HCT116 (cell line): ENCODE results near the gene OR1N1. TPM values are rescaled to one million over a fixed set of nuclear protein-coding genes. Genes with fewer than 3 reads are reported as not detected.

Experiments used
- ATAC-seq: fragments of 200-7000 bp; cut with Tn5 transposase; 2 replicates; pipeline ENCODE4 v1.9.1; 2020; ENCODE audit warnings: mild to moderate bottlenecking, moderate library complexity
- BruUV-seq: library from RNA; stranded (reverse); fragments of 400-500 nt; replicated peaks from 2 replicates; lab custom pipeline; 2021; lab: Mats Ljungman, UMichigan
- CTCF ChIA-PET: fragments of 300-600 bp; sonication (Branson Sonifier 250); formaldehyde crosslinking; loops from one replicate; lab custom pipeline; 2021; ENCODE audit warnings: antibody characterized with exemption; lab: Charles Lee
- POLR2A ChIA-PET: fragments of 300-600, 350-600 bp; sonication (Branson Sonifier 250); formaldehyde crosslinking; loops from one replicate; lab custom pipeline; 2021; ENCODE audit warnings: antibody characterized with exemption; lab: Charles Lee
- RAD21 ChIA-PET, 2 experiments: fragments of 300-600 bp; sonication (Branson Sonifier 250); formaldehyde crosslinking; loops; one replicate each; lab custom pipeline; 2023; ENCODE audit warnings: low total read pairs in 2 of 2; ENCODE audit not compliant: uncharacterized antibody in 2 of 2, unreplicated experiment in 2 of 2, low non-redundant PET in 1 of 2; lab: Charles Lee
- DNase-seq: peaks from one replicate; pipeline ENCODE4 v3.0.0-alpha.2; 2010; ENCODE audit warnings: low read depth, low spot score
- H2AFZ ChIP-seq: fragments of 200-600 bp; shearing (Covaris generic), sonication (generic); 2 replicates; pipeline ENCODE4 v1.6.1; 2017; ENCODE audit warnings: low read depth, mixed run types, mixed read lengths, antibody characterized with exemption, low read length; ENCODE audit not compliant: poor library complexity, severe bottlenecking
- H3K27ac ChIP-seq: 2 replicates; pipeline ENCODE4 v1.5.1; 2012; ENCODE audit warnings: low read depth, low read length
- H3K27me3 ChIP-seq: fragments of 200-600 bp; sonication (generic); 2 replicates; pipeline ENCODE4 v1.6.1; 2016; ENCODE audit warnings: mixed run types, low read length, mixed read lengths; ENCODE audit not compliant: insufficient read depth
- H3K36me3 ChIP-seq, 2 experiments: fragments of 200-500 bp in 1 of 2; fragments of 200-600 bp in 1 of 2; sonication (Bioruptor generic) in 1 of 2; sonication (generic) in 1 of 2; 2 replicates each; pipeline versions ENCODE4 v1.5.1 to v1.6.1; 2014 to 2016; ENCODE audit warnings: low read length in 2 of 2, inconsistent platforms in 1 of 2, mixed read lengths in 1 of 2, mixed run types in 1 of 2; ENCODE audit not compliant: insufficient read depth in 2 of 2, control insufficient read depth in 1 of 2
- H3K4me1 ChIP-seq, 2 experiments: fragments of 200-600 bp in 1 of 2; sonication (generic) in 1 of 2; 2 replicates each; pipeline versions ENCODE4 v1.5.1 to v1.6.1; 2012 to 2017; ENCODE audit warnings: low read length in 2 of 2, inconsistent platforms in 1 of 2, mild to moderate bottlenecking in 1 of 2, mixed read lengths in 1 of 2, mixed run types in 1 of 2, moderate library complexity in 1 of 2; ENCODE audit not compliant: insufficient read depth in 2 of 2, control insufficient read depth in 1 of 2
- H3K4me2 ChIP-seq: fragments of 200-600 bp; sonication (generic); 2 replicates; pipeline ENCODE4 v1.6.1; 2017; ENCODE audit warnings: mixed run types, low read length, mixed read lengths
- H3K4me3 ChIP-seq, 2 experiments: fragments of 200-600 bp in 1 of 2; sonication (generic) in 1 of 2; replicated peaks in 1 of 2; 2 replicates each; pipeline ENCODE4 v1.5.1; 2011 to 2016; ENCODE audit warnings: low read length in 2 of 2, control low read depth in 1 of 2, low read depth in 1 of 2, mild to moderate bottlenecking in 1 of 2, mixed read lengths in 1 of 2, mixed run types in 1 of 2
- H3K79me2 ChIP-seq: fragments of 200-600 bp; sonication (generic); 2 replicates; pipeline ENCODE4 v1.6.1; 2017; ENCODE audit warnings: mild to moderate bottlenecking, mixed run types, low read length, moderate library complexity, mixed read lengths; ENCODE audit not compliant: insufficient read depth
- H3K9ac ChIP-seq: fragments of 200-600 bp; sonication (generic); 2 replicates; pipeline ENCODE4 v1.6.1; 2016; ENCODE audit warnings: low read length, mixed read lengths
- H3K9me2 ChIP-seq: fragments of 200-600 bp; sonication (generic), shearing (Covaris generic); 2 replicates; pipeline ENCODE4 v1.6.1; 2017; ENCODE audit warnings: mixed run types, mild to moderate bottlenecking, moderate library complexity; ENCODE audit not compliant: insufficient read depth
- H3K9me3 ChIP-seq, 2 experiments: fragments of 200-500 bp in 1 of 2; fragments of 200-600 bp in 1 of 2; sonication (Bioruptor generic) in 1 of 2; sonication (generic) in 1 of 2; 2 replicates each; pipeline ENCODE4 v1.6.1; 2014 to 2017; ENCODE audit warnings: low read length in 2 of 2, mixed read lengths in 2 of 2, inconsistent platforms in 1 of 2, low read depth in 1 of 2, mild to moderate bottlenecking in 1 of 2, mixed run types in 1 of 2, moderate library complexity in 1 of 2; ENCODE audit not compliant: control insufficient read depth in 1 of 2, insufficient read depth in 1 of 2
- H4K20me1 ChIP-seq: fragments of 200-600 bp; sonication (generic), shearing (Covaris generic); 2 replicates; pipeline ENCODE4 v1.6.1; 2017; ENCODE audit warnings: mixed run types, mild to moderate bottlenecking, moderate library complexity; ENCODE audit not compliant: insufficient read depth
- EZH2phosphoT487 ChIP-seq: fragments of 200-600 bp; IDR thresholded peaks from 2 replicates; pipeline ENCODE4 v1.6.1; 2018; ENCODE audit warnings: antibody characterized with exemption, borderline replicate concordance
- JUND ChIP-seq: IDR thresholded peaks from 2 replicates; pipeline ENCODE4 v1.6.1; 2012
- POLR2AphosphoS5 ChIP-seq: IDR thresholded peaks from 2 replicates; pipeline ENCODE4 v1.6.1; 2011; ENCODE audit warnings: mild to moderate bottlenecking, low read depth, low read length, moderate library complexity
- RAD21 ChIP-seq: IDR thresholded peaks from 2 replicates; pipeline ENCODE4 v1.6.1; 2012; ENCODE audit warnings: low read depth, mild to moderate bottlenecking
- TCF7L2 ChIP-seq: IDR thresholded peaks from 2 replicates; pipeline ENCODE4 v1.7.0; 2011; ENCODE audit warnings: borderline replicate concordance, inconsistent platforms; ENCODE audit not compliant: insufficient read depth, insufficient read length; ENCODE audit errors: extremely low read depth
- ZFX ChIP-seq: fragments of 450-650 bp; IDR thresholded peaks from 2 replicates; pipeline ENCODE4 v1.6.1; 2017
- intact Hi-C: fragments of 100-400 bp; cut with micrococcal nuclease; formaldehyde crosslinking; loops from 2 replicates; pipeline ENCODE4 v1.10.0; 2022
- total RNA-seq: library from RNA; stranded (reverse); gene quantifications from one replicate; pipeline ENCODE4 v1.2.1, GENCODE V29; 2021; ENCODE audit not compliant: unreplicated experiment
- TF ChIP-seq, protein P1 (sequence below): IDR thresholded peaks from 2 replicates; pipeline ENCODE4 v1.6.1; 2011; ENCODE audit warnings: mild to moderate bottlenecking, low read length, moderate library complexity; ENCODE audit not compliant: insufficient replicate concordance; ENCODE audit errors: extremely low read depth

The OR1N1 gene
- total RNA-seq, 1 experiment from 2014 or later: not detected

DNA sequence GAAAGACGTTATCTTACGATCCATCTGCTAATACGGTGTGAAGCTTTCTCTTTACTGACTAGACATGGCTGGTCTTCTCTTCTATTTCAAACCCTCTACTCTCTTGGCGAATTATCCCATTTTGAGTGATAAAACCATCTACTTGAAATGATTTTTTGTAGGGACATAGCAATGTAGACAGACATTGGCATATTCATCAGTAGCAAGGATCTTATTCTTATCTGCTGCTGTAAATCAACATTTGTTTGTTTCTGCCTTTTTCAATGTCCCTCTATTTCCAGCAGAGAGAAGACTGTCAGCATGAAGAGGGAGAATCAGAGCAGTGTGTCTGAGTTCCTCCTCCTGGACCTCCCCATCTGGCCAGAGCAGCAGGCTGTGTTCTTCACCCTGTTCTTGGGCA, 8.3 kb downstream of the OR1N1 start, which contains the start of gene OR1J4:
Gene OR1J4, plus strand, starts transcription at position 301 of the 400 bp plus-strand sequence. Its CDS starts 0 bp downstream, at position 301.
- no peak within 1 kb of the TSS for H2AFZ ChIP-seq
- H3K36me3 ChIP-seq: no peaks in the 10 kb centered on the region
- intact Hi-C loops: no loop called here
- H3K4me3 ChIP-seq: no peak within 1 kb of the TSS
- no peak for TF ChIP-seq POLR2AphosphoS5
- no peak for TF ChIP-seq JUND
- no TSS peak for BruUV-seq
- peaks cover 61% of the 10 kb centered on the region for H3K27me3 ChIP-seq
- no peaks in the 10 kb centered on the region for H4K20me1 ChIP-seq
- no peaks in the 10 kb centered on the region for H3K4me1 ChIP-seq
- POLR2A ChIA-PET: no interaction called here
- no peak within 1 kb of the TSS for H3K4me2 ChIP-seq
- DNase-seq (no peak), ATAC-seq (no peak)
- no peak within 1 kb of the TSS for H3K27ac ChIP-seq
- no peaks in the 10 kb centered on the region for H3K79me2 ChIP-seq
- H3K9me2 ChIP-seq: no peaks in the 10 kb centered on the region
- CTCF ChIA-PET: no interaction called here
- no peak within 1 kb of the TSS for H3K9ac ChIP-seq
- RAD21 ChIA-PET: no interaction called here
- no peaks in the 10 kb centered on the region for H3K9me3 ChIP-seq

DNA sequence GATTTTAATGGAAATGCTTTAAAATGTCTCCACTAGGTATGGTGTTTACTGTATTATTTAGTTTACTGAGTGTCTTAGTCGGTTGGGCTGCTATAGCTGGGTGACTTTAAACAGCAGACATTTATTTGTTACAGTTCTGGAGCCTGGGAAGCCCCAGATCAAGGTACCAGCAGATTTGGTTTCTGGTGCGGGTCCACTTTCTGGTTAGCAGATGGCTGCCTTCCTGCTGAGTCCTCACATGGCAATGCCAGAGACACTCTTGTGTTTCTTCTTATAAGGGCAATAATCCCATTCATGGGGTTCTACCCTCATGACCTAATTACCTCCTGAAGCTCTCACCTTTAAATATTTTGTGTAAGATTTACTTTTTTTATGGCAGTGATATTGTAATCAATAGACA, 8.9 kb downstream of the OR1N1 start:
- CTCF ChIA-PET: interaction anchor here (1.7 kb wide), 1 partner anchor 20 kb away, joined by 6 read pairs; no protein-coding TSS in a partner anchor
- DNase-seq (no peak), ATAC-seq (no peak)
- Histone ChIP-seq H3K9me3 (no peaks in the 10 kb centered on the region), H3K27ac (no peak overlapping the region), H3K27me3 (peaks cover 62% of the 10 kb centered on the region), H3K4me3 (no peak overlapping the region), H4K20me1 (no peaks in the 10 kb centered on the region), H3K4me1 (no peaks in the 10 kb centered on the region), H3K79me2 (no peaks in the 10 kb centered on the region), H3K9me2 (no peaks in the 10 kb centered on the region), H3K36me3 (no peaks in the 10 kb centered on the region), H3K4me2 (no peak overlapping the region), H3K9ac (no peak overlapping the region), H2AFZ (no peak overlapping the region)
- RAD21 ChIA-PET: no interaction called here
- TF ChIP-seq RAD21 (no peak), TCF7L2 (no peak), EZH2phosphoT487 (no peak), ZFX (no peak)
- TF ChIP-seq, protein P1, sequence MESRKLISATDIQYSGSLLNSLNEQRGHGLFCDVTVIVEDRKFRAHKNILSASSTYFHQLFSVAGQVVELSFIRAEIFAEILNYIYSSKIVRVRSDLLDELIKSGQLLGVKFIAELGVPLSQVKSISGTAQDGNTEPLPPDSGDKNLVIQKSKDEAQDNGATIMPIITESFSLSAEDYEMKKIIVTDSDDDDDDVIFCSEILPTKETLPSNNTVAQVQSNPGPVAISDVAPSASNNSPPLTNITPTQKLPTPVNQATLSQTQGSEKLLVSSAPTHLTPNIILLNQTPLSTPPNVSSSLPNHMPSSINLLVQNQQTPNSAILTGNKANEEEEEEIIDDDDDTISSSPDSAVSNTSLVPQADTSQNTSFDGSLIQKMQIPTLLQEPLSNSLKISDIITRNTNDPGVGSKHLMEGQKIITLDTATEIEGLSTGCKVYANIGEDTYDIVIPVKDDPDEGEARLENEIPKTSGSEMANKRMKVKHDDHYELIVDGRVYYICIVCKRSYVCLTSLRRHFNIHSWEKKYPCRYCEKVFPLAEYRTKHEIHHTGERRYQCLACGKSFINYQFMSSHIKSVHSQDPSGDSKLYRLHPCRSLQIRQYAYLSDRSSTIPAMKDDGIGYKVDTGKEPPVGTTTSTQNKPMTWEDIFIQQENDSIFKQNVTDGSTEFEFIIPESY: no peak
- POLR2A ChIA-PET: no interaction called here
- intact Hi-C loops: no loop called here
- no TSS peak for BruUV-seq
